Stomach smooth muscle (tissue), 2 donors: ENCODE data around the gene TSPAN32.
"Not testable (repeated sequence)": the region's sequence is repeated elsewhere in the genome, so short reads cannot be mapped to it uniquely, and the experiment has no call there.

Experiments
- H3K27ac ChIP-seq: one replicate; pipeline ENCODE4 v1.7.0; 2013; ENCODE audit warnings: mild to moderate bottlenecking, low read length, inconsistent platforms
- H3K27me3 ChIP-seq, 2 donors: one replicate each; pipeline ENCODE4 v1.7.0; 2013; ENCODE audit warnings: low read length in 2 of 2; ENCODE audit not compliant: insufficient read depth in 2 of 2, control insufficient read depth in 1 of 2
- H3K36me3 ChIP-seq, 2 donors: one replicate each; pipeline ENCODE4 v1.7.0; 2013; ENCODE audit warnings: low read length in 2 of 2; ENCODE audit not compliant: control insufficient read depth in 2 of 2, insufficient read depth in 2 of 2
- H3K4me1 ChIP-seq: one replicate; pipeline ENCODE4 v1.7.0; 2013; ENCODE audit warnings: low read length; ENCODE audit not compliant: control insufficient read depth, insufficient read depth
- H3K4me3 ChIP-seq, 2 donors: one replicate each; pipeline ENCODE4 v1.7.0; 2013; ENCODE audit warnings: low read length in 2 of 2
- H3K9ac ChIP-seq, 2 donors: one replicate each; pipeline ENCODE4 v1.7.0; 2013; ENCODE audit warnings: low read length in 2 of 2, mild to moderate bottlenecking in 1 of 2
- H3K9me3 ChIP-seq, 2 donors: one replicate each; pipeline ENCODE4 v1.7.0; 2013; ENCODE audit warnings: low read length in 2 of 2; ENCODE audit not compliant: control insufficient read depth in 2 of 2
- donor health status: healthy.
- donor health status: Pancreatic carcinoma.

TSPAN32 gene

DNA sequence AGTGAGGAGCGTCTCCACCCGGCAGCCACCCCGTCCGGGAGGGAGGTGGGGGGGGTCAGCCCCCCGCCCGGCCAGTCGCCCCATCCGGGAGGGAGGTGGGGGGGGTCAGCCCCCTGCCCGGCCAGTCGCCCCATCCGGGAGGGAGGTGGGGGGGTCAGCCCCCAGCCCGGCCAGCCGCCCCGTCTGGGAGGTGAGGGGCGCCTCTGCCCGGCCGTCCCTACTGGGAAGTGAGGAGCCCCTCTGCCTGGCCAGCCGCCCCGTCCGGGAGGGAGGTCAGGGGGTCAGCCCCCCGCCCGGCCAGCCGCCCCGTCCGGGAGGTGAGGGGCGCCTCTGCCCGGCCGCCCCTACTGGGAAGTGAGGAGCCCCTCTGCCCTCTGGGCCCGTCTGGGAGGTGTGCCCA is 30.8 kb downstream of the TSPAN32 start:
- H3K36me3 ChIP-seq, H3K4me1 ChIP-seq, H3K4me3 ChIP-seq, H3K27me3 ChIP-seq, H3K9ac ChIP-seq, H3K27ac ChIP-seq, H3K9me3 ChIP-seq: not testable (repeated sequence)

DNA sequence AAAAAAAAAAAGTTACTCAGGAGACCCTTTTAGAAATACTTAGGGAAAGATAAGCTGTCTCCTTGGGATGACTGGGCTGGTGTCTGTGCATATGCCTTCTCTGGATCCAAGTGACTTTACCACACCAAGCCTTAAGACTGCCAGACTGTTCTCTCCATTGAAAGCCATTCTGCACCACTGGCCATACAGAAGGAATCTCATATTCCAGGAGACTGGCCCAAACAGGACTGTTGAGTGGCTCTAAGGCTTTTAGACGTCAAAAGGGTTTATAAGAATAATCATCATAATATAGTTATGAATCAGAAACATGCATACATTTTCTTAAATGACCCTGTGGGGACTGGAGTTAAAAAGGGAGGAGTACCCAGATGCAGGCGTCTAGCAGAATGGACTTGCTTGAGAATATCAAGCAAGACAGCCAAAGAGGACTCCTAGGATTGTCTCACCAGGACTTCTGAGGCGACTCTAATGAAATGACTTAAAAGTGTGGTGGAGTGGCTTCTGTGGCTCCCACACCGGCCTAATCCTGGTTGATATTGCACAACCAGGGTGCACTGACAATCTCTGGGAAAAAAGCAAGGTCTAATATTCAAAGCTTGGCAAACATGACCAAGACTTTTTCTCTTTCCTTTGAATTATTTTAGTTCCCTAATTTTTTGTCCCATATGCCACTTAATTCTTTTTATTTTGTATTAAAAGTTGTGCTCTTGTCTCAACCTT is 31.8 kb downstream of the TSPAN32 start:
- not testable (repeated sequence) for H3K4me1 ChIP-seq, H3K36me3 ChIP-seq, H3K9me3 ChIP-seq, H3K9ac ChIP-seq, H3K27ac ChIP-seq, H3K4me3 ChIP-seq, H3K27me3 ChIP-seq

DNA sequence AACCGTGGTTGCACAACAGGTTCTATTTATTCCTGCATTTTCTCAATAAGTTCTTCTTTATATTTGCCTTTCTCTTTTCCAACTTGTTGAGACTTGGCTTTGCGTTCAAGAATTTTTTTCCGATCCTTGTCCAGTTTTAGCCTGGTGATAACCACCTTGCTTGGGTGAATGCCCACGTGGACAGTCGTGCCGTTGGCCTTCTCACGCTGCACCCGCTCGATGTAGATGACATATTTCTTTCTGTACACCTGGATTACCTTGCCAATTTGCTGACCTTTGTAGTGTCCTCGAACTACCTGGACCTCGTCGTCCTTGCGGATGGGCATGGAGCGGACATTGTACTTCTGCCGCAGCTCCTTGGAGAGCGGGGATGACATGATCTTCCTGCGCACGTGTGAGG is 33.5 kb downstream of the TSPAN32 start:
- H3K9me3 ChIP-seq, H3K36me3 ChIP-seq, H3K27me3 ChIP-seq, H3K27ac ChIP-seq, H3K9ac ChIP-seq, H3K4me3 ChIP-seq, H3K4me1 ChIP-seq: not testable (repeated sequence)

DNA sequence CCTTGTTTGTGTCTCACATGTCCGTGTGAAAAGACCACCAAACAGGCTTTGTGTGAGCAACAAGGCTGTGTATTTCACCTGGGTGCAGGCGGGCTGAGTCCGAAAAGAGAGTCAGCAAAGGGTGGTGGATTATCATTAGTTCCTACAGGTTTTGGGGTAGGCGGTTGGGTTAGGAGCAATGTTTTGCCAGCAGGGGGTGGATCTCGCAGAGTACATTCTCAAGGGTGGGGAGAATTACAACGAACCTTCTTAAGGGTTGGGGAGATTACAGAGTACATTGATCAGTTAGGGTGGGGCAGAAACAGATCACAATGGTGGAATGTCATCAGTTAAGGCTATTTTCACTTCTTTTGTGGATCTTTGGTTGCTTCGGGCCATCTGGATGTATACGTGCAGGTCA is 36.9 kb downstream of the TSPAN32 start:
- H3K4me3 ChIP-seq, H3K9me3 ChIP-seq, H3K4me1 ChIP-seq, H3K36me3 ChIP-seq, H3K27me3 ChIP-seq, H3K9ac ChIP-seq, H3K27ac ChIP-seq: not testable (repeated sequence)

DNA sequence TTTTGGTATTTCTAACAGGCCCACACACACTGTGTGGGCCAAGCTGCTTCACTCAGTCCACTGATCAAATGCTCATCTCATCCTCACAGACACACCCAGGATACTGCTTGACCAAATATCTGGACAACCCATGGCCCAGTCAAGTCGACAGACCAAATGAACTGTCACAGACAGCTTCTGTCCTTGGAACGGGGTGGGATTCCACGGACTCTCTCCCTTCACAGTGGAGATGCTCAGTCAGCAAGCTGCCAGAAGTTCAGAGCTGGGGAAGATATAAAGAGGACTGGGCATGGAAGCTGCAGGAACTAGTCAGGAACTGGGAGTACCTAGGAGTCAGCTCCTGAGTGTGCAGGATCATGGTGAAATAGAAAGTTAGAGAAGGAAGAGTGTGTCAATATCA is 40.7 kb downstream of the TSPAN32 start:
- H3K4me1 ChIP-seq: peaks cover 4% of the 10 kb centered on the region
- no peak overlapping the region for H3K4me3 ChIP-seq
- H3K27me3 ChIP-seq: no peaks in the 10 kb centered on the region
- no peaks in the 10 kb centered on the region for H3K9me3 ChIP-seq
- H3K27ac ChIP-seq: no peak overlapping the region
- no peaks in the 10 kb centered on the region for H3K36me3 ChIP-seq
- no peak overlapping the region for H3K9ac ChIP-seq

DNA sequence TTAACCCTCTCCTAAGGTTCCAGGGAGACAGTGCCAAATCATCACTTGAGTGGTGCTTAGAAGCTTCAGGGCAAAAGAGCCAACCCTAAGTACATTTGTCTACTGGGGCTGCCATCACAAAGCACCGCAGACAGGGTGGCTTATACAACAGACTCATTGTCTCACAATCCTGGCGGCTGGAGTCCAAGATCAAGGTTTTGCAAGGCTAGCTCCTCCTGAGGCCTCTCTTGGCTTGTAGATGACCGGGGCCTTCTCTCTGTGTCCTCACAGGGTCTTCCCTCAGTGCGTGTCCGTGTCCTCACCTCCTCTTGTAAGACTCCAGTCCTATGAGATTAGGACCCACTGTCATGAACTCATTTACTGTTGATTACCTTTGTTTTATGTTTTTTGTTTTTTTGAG is 41.2 kb downstream of the TSPAN32 start:
- H3K27ac ChIP-seq: no peak overlapping the region
- no peak overlapping the region for H3K9ac ChIP-seq
- H3K36me3 ChIP-seq: no peaks in the 10 kb centered on the region
- no peak overlapping the region for H3K4me3 ChIP-seq
- H3K9me3 ChIP-seq: no peaks in the 10 kb centered on the region
- no peaks in the 10 kb centered on the region for H3K27me3 ChIP-seq
- peaks cover 4% of the 10 kb centered on the region for H3K4me1 ChIP-seq

DNA sequence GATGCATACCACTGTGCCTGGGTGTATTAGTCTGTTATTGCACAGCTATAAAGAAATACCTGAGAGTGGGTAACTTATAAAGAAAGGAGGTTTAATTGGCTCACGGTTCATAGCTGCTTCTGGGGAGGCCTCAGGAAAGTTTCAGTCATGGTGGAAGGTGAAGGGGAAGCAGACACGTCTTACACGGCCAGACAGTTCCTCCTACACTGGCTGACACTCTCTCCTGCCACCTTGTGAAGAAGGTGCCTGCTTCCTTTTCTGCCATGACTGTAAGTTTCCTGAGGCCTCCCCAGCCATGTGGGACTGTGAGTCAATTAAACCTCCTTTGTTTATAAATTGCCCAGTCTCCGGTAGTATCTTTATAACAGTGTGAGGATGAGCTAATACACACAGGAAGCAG is 41.7 kb downstream of the TSPAN32 start:
- peaks cover 4% of the 10 kb centered on the region for H3K4me1 ChIP-seq
- no peaks in the 10 kb centered on the region for H3K9me3 ChIP-seq
- no peaks in the 10 kb centered on the region for H3K27me3 ChIP-seq
- no peak overlapping the region for H3K4me3 ChIP-seq
- no peak overlapping the region for H3K9ac ChIP-seq
- no peak overlapping the region for H3K27ac ChIP-seq
- no peaks in the 10 kb centered on the region for H3K36me3 ChIP-seq

DNA sequence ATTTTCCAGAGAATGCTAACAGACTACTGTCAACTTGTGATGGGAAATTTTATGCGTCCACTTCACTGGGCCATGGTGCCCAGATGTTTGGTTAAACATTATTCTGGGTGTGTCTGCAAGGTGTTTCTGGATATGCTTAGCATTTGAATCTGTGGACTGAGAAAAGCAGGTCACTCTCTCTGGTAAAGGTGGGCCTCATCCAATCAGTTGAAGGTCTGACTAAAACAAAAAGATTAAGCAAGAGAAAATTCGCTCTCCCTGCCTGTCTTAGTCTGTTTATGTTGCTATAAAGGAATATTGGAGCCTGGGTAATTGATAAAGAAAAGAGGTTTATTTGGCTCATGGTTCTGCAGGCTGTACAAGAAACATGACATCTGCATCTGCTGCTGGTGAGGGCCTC is 43.2 kb downstream of the TSPAN32 start:
- peaks cover 4% of the 10 kb centered on the region for H3K4me1 ChIP-seq
- no peak overlapping the region for H3K27ac ChIP-seq
- H3K27me3 ChIP-seq: no peaks in the 10 kb centered on the region
- H3K9ac ChIP-seq: no peak overlapping the region
- H3K9me3 ChIP-seq: peaks cover 0 to 9% of the 10 kb centered on the region in 2 donors
- no peak overlapping the region for H3K4me3 ChIP-seq
- H3K36me3 ChIP-seq: no peaks in the 10 kb centered on the region

DNA sequence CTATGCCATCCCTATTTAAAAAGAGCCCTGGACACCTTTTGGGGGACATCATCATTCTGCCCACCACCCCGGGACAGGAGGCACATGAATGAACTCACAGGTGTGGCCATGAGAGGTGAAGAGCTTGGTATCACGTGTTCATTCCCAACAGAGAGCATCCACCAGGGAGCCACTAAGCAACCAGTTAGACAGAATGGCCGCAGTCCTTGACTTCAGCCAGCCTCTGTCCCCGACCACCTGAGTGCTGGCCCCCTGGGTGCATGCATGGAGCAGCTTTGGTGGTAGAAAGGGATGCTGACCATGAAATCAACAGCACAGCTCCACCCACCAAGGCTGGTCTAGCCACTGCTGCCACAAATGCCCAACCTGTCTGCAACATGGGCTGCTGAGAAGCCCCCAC is 44.2 kb downstream of the TSPAN32 start:
- Histone ChIP-seq H3K27ac (no peak overlapping the region), H3K36me3 (no peaks in the 10 kb centered on the region), H3K9ac (no peak overlapping the region), H3K4me1 (peaks cover 4% of the 10 kb centered on the region), H3K9me3 (peaks cover 0 to 9% of the 10 kb centered on the region in 2 donors), H3K4me3 (no peak overlapping the region), H3K27me3 (no peaks in the 10 kb centered on the region)

DNA sequence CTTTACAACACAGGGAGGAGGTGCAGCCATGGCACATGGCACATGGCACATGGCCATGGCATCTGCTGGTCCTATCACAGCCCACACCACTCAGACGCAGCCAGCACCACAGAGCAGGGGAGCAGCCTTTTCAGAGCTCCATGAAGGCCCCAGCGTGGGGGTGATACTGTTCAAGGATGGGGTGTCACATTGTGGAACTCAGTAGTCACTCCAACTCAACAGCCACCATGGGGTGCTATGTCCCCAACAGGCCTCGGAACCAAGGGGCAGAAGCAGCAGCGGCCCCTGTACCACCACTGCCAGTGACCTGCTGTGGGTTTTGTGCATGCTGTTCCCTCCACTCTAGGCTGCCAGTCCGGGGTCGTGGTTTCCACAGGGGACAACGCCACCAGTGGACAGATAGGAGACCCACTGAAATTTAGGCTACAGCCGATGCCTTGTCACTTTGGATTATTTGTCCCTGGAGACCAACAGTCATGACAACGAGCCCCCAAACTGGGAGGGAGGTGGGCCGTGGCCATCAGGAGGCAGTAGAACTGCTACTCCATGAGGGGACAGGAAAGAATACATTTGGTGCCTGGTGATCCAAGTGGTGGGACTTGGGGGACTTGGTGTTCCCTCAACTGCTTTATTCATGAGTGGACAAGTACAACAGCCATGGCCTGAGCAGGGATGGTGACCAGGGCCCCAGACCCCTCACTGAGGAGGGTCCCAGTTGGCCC is 44.9 kb downstream of the TSPAN32 start:
- H3K27ac ChIP-seq: no peak overlapping the region
- H3K36me3 ChIP-seq: no peaks in the 10 kb centered on the region
- no peaks in the 10 kb centered on the region for H3K27me3 ChIP-seq
- H3K4me1 ChIP-seq: peaks cover 4% of the 10 kb centered on the region
- no peak overlapping the region for H3K9ac ChIP-seq
- H3K4me3 ChIP-seq: no peak overlapping the region
- peaks cover 0 to 9% of the 10 kb centered on the region in 2 donors for H3K9me3 ChIP-seq

DNA sequence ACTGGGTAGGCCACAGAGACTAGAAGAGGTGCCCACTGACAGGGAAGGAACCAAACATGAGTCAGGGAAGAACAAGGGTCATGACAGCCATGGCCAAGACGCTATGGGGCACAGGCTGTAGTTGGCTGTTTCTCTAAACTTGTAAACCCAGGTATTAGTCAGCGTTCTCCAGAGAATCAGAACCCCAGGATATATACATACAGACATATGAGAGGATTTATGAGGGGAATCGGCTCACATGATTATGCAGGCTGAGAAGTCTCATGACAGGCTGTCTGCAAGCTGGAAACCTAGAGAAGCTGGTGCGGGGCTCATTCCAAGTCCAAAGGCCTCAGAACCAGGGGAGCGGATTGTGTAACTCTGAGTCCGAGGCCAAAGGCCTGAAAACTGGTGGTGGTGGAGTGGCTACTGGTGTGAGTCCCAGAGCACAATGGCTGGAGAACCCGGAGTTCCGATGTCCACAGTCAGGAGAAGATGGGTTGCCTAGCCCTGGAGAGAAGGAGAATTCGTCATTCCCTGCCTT is 45.6 kb downstream of the TSPAN32 start:
- no peak overlapping the region for H3K4me3 ChIP-seq
- no peaks in the 10 kb centered on the region for H3K27me3 ChIP-seq
- H3K27ac ChIP-seq: no peak overlapping the region
- H3K36me3 ChIP-seq: no peaks in the 10 kb centered on the region
- no peak overlapping the region for H3K9ac ChIP-seq
- H3K9me3 ChIP-seq: peaks cover 0 to 9% of the 10 kb centered on the region in 2 donors
- peaks cover 4% of the 10 kb centered on the region for H3K4me1 ChIP-seq
